Measurements from ENCODE around the gene DERL2. TPM values are rescaled to one million over a fixed set of nuclear protein-coding genes. Genes with fewer than 3 reads are reported as not detected.
"Not testable (repeated sequence)": the region's sequence is repeated elsewhere in the genome, so short reads cannot be mapped to it uniquely, and the experiment has no call there.

Gene DERL2
- total RNA-seq, 1 experiment from 2014 or later = 107 TPM

GRCh38 chr17:5431949-5432556 lies 53.9 kb downstream of the DERL2 start:
- Mint-ChIP-seq H3K27me3 (ENCODE audit: insufficient read depth, unreplicated experiment) (no peaks in the 10 kb centered on the region), H3K36me3 (ENCODE audit: insufficient read depth, unreplicated experiment) (peaks cover 98% of the 10 kb centered on the region), H3K9me3 (ENCODE audit: unreplicated experiment) (no peaks in the 10 kb centered on the region), H3K4me3 (ENCODE audit: unreplicated experiment) (no peak overlapping the region), H3K4me1 (ENCODE audit: insufficient read depth, unreplicated experiment) (peaks cover 27% of the 10 kb centered on the region), H3K27ac (ENCODE audit: low read depth, unreplicated experiment) (peak overlapping the region; percentile 6)
- no peak for DNase-seq (ENCODE audit: unreplicated experiment)
- ChIA-PET POLR2A (interaction anchor here (0.7 to 9.6 kb wide), 5 partner anchors 9 to 35 kb away, joined by 3 to 100 read pairs (median 14); partner anchors contain the start of genes NUP88 and RPAIN), CTCF (interaction anchor here (0.6 to 1.8 kb wide), 2 partner anchors 9 to 993 kb away, joined by 3 to 5 read pairs; no protein-coding TSS in a partner anchor)
- no TSS peak for BruUV-seq (replicated peaks)
- no peak for TF ChIP-seq CTCF (IDR thresholded peaks at IDR 0.05; ENCODE audit: unreplicated experiment)
- intact Hi-C loops (cut with micrococcal nuclease) = no loop called here

GRCh38 chr17:5431234-5431633 lies 54.7 kb downstream of the DERL2 start:
- H3K4me3 Mint-ChIP-seq (ENCODE audit: unreplicated experiment); H3K9me3 Mint-ChIP-seq (ENCODE audit: unreplicated experiment); intact Hi-C loops (cut with micrococcal nuclease); BruUV-seq (replicated peaks); H3K27me3 Mint-ChIP-seq (ENCODE audit: insufficient read depth, unreplicated experiment); DNase-seq (ENCODE audit: unreplicated experiment): not testable (repeated sequence)
- peak overlapping the region; percentile 78 for H3K27ac Mint-ChIP-seq (ENCODE audit: low read depth, unreplicated experiment)
- ChIA-PET CTCF (interaction anchor here (1.0 to 1.8 kb wide), 2 partner anchors 8 to 9 kb away, joined by 5 read pairs; partner anchors contain the start of gene C1QBP), POLR2A (interaction anchor here (1.4 to 9.6 kb wide), 3 partner anchors 8 to 12 kb away, joined by 4 to 100 read pairs (median 41); partner anchors contain the start of genes C1QBP, NUP88 and RPAIN)
- H3K36me3 Mint-ChIP-seq (ENCODE audit: insufficient read depth, unreplicated experiment) = peaks cover 98% of the 10 kb centered on the region
- peaks cover 20% of the 10 kb centered on the region for H3K4me1 Mint-ChIP-seq (ENCODE audit: insufficient read depth, unreplicated experiment)

- Mint-ChIP-seq H3K9me3 (ENCODE audit: unreplicated experiment) (no peaks in the 10 kb centered on the region), H3K4me3 (ENCODE audit: unreplicated experiment) (no peak overlapping the region), H3K27ac (ENCODE audit: low read depth, unreplicated experiment) (peak overlapping the region; percentile 78), H3K4me1 (ENCODE audit: insufficient read depth, unreplicated experiment) (peaks cover 17% of the 10 kb centered on the region), H3K36me3 (ENCODE audit: insufficient read depth, unreplicated experiment) (peaks cover 98% of the 10 kb centered on the region), H3K27me3 (ENCODE audit: insufficient read depth, unreplicated experiment) (no peaks in the 10 kb centered on the region)
- intact Hi-C loops (cut with micrococcal nuclease) = no loop called here
- ChIA-PET CTCF (interaction anchor here (1.0 to 2.5 kb wide), 2 partner anchors 9 kb away, joined by 5 to 14 read pairs; partner anchors contain the start of gene C1QBP), POLR2A (interaction anchor here (0.6 to 9.6 kb wide), 4 partner anchors 8 to 1096 kb away, joined by 3 to 100 read pairs (median 22); partner anchors contain the start of genes C1QBP, NUP88 and RPAIN)
- no peak for TF ChIP-seq CTCF (IDR thresholded peaks at IDR 0.05; ENCODE audit: unreplicated experiment)
- no peak for DNase-seq (ENCODE audit: unreplicated experiment)
- no TSS peak for BruUV-seq (replicated peaks)
Observed at GRCh38 chr17:5430413-5430999, 55.5 kb downstream of the DERL2 start.

GRCh38 chr17:5429191-5429887 lies 56.6 kb downstream of the DERL2 start:
- intact Hi-C loops (cut with micrococcal nuclease) = no loop called here
- H3K9me3 Mint-ChIP-seq (ENCODE audit: unreplicated experiment) = no peaks in the 10 kb centered on the region
- no peak for DNase-seq (ENCODE audit: unreplicated experiment)
- H3K27ac Mint-ChIP-seq (ENCODE audit: low read depth, unreplicated experiment) = no peak overlapping the region
- H3K36me3 Mint-ChIP-seq (ENCODE audit: insufficient read depth, unreplicated experiment) = peaks cover 98% of the 10 kb centered on the region
- ChIA-PET CTCF (interaction anchor here (2.5 kb wide), 1 partner anchor 10 kb away, joined by 14 read pairs; the partner anchor contains the start of gene C1QBP), POLR2A (interaction anchor here (3.9 to 4.3 kb wide), 2 partner anchors 9 to 10 kb away, joined by 26 to 41 read pairs; partner anchors contain the start of genes C1QBP, NUP88 and RPAIN)
- H3K4me3 Mint-ChIP-seq (ENCODE audit: unreplicated experiment) = no peak overlapping the region
- TF ChIP-seq CTCF (IDR thresholded peaks at IDR 0.05; ENCODE audit: unreplicated experiment) = no peak
- peaks cover 17% of the 10 kb centered on the region for H3K4me1 Mint-ChIP-seq (ENCODE audit: insufficient read depth, unreplicated experiment)
- H3K27me3 Mint-ChIP-seq (ENCODE audit: insufficient read depth, unreplicated experiment) = no peaks in the 10 kb centered on the region
- BruUV-seq (replicated peaks) = no TSS peak

Measured in MCF 10A (cell line).